HEK293 (cell line): Measurements from ENCODE around the gene MYOF.

Source experiments
- CTCF ChIA-PET: fragments of 350-600 bp; formaldehyde crosslinking; extraction: SDS; loops from one replicate; lab custom pipeline; 2021; ENCODE audit warnings: antibody characterized with exemption; lab: Yijun Ruan, JAX
- POLR2A ChIA-PET: fragments of 300-600 bp; formaldehyde crosslinking; extraction: SDS; loops from one replicate; lab custom pipeline; 2020; ENCODE audit warnings: antibody characterized with exemption, inconsistent platforms; lab: Yijun Ruan, JAX
- H3K27ac ChIP-seq: fragments of 200-500 bp; sonication (Bioruptor generic); 2 replicates; pipeline ENCODE4 v1.5.1; 2014; ENCODE audit warnings: low read depth, low read length, control low read depth, inconsistent platforms; ENCODE audit errors: extremely low read depth
- H3K36me3 ChIP-seq, 2 experiments: fragments of 200-500 bp in 1 of 2; sonication (Bioruptor generic) in 1 of 2; 1 replicate in 1 of 2; 2 replicates in 1 of 2; pipeline ENCODE4 v1.5.1; 2014 to 2017; ENCODE audit warnings: inconsistent platforms in 2 of 2, low read length in 2 of 2; ENCODE audit not compliant: control insufficient read depth in 2 of 2, insufficient read depth in 1 of 2
- H3K4me1 ChIP-seq: fragments of 200-500 bp; sonication (Bioruptor generic); 2 replicates; pipeline ENCODE4 v1.5.1; 2014; ENCODE audit warnings: mild to moderate bottlenecking, low read length, inconsistent platforms; ENCODE audit not compliant: control insufficient read depth, insufficient read depth
- H3K4me3 ChIP-seq: 2 replicates; pipeline ENCODE4 v1.5.1; 2011; ENCODE audit warnings: low read depth, mild to moderate bottlenecking, control low read depth, low read length, moderate library complexity
- H3K9me3 ChIP-seq: fragments of 200-500 bp; sonication (Bioruptor generic); 2 replicates; pipeline ENCODE4 v1.5.1; 2014; ENCODE audit warnings: low read depth, low read length, inconsistent platforms; ENCODE audit not compliant: control insufficient read depth, insufficient read depth
- BCL11B ChIP-seq: fragments of 450-650 bp; formaldehyde crosslinking; IDR thresholded peaks from 2 replicates; pipeline ENCODE4 v1.5.1; 2016; ENCODE audit warnings: low read depth, missing biosample characterization, missing genetic modification characterization
- CTCF ChIP-seq: fragments of 450-650 bp; formaldehyde crosslinking; IDR thresholded peaks from 2 replicates; pipeline ENCODE4 v1.5.1; 2016; ENCODE audit warnings: missing biosample characterization, missing genetic modification characterization
- EGR2 ChIP-seq: fragments of 450-650 bp; formaldehyde crosslinking; IDR thresholded peaks from 2 replicates; pipeline ENCODE4 v1.5.1; 2016; ENCODE audit warnings: low read depth, missing biosample characterization, missing genetic modification characterization
- GFI1B ChIP-seq: fragments of 450-650 bp; formaldehyde crosslinking; IDR thresholded peaks from 2 replicates; pipeline ENCODE4 v1.5.1; 2016; ENCODE audit warnings: missing biosample characterization, missing genetic modification characterization
- HOXD13 ChIP-seq: sonication (generic); formaldehyde crosslinking; IDR thresholded peaks from 2 replicates; pipeline ENCODE4 v1.8.0; 2022; ENCODE audit warnings: missing genetic modification reagents, borderline replicate concordance
- PRDM2 ChIP-seq: fragments of 450-650 bp; formaldehyde crosslinking; IDR thresholded peaks from 2 replicates; pipeline ENCODE4 v1.5.1; 2016; ENCODE audit warnings: missing biosample characterization, missing genetic modification characterization, borderline replicate concordance
- SP2 ChIP-seq: fragments of 450-650 bp; formaldehyde crosslinking; IDR thresholded peaks from 2 replicates; pipeline ENCODE4 v1.5.1; 2016; ENCODE audit warnings: missing biosample characterization, missing genetic modification characterization
- ZBTB6 ChIP-seq: fragments of 450-650 bp; formaldehyde crosslinking; IDR thresholded peaks from 2 replicates; pipeline ENCODE4 v1.5.1; 2017; ENCODE audit warnings: missing biosample characterization, missing genetic modification characterization
- ZNF223 ChIP-seq: fragments of 450-650 bp; formaldehyde crosslinking; IDR thresholded peaks from 2 replicates; pipeline ENCODE4 v1.5.1; 2016; ENCODE audit warnings: missing biosample characterization, missing genetic modification characterization
- ZNF266 ChIP-seq: fragments of 450-650 bp; formaldehyde crosslinking; IDR thresholded peaks from 2 replicates; pipeline ENCODE4 v1.5.1; 2016; ENCODE audit warnings: missing biosample characterization, missing genetic modification characterization, low read depth
- ZNF366 ChIP-seq: fragments of 450-650 bp; formaldehyde crosslinking; conservative IDR thresholded peaks from 2 replicates; pipeline ENCODE4 v1.5.1; 2016; ENCODE audit warnings: missing biosample characterization, missing genetic modification characterization
- ZNF394 ChIP-seq: fragments of 450-650 bp; formaldehyde crosslinking; IDR thresholded peaks from 2 replicates; pipeline ENCODE4 v1.5.1; 2016; ENCODE audit warnings: missing biosample characterization, missing genetic modification characterization, mild to moderate bottlenecking, moderate library complexity, borderline replicate concordance
- ZNF398 ChIP-seq: fragments of 450-650 bp; formaldehyde crosslinking; IDR thresholded peaks from 2 replicates; pipeline ENCODE4 v1.5.1; 2017; ENCODE audit warnings: missing biosample characterization, missing genetic modification characterization
- ZNF510 ChIP-seq: fragments of 450-650 bp; formaldehyde crosslinking; IDR thresholded peaks from 2 replicates; pipeline ENCODE4 v1.5.1; 2018; ENCODE audit warnings: mild to moderate bottlenecking, missing genetic modification characterization, missing biosample characterization; ENCODE audit not compliant: insufficient replicate concordance
- ZNF549 ChIP-seq: fragments of 450-650 bp; IDR thresholded peaks from 2 replicates; pipeline ENCODE4 v1.5.1; 2018; ENCODE audit warnings: missing biosample characterization, missing genetic modification characterization, mild to moderate bottlenecking, inconsistent platforms, moderate library complexity
- ZNF629 ChIP-seq: fragments of 450-650 bp; formaldehyde crosslinking; IDR thresholded peaks from 2 replicates; pipeline ENCODE4 v1.5.1; 2017; ENCODE audit warnings: missing biosample characterization, missing genetic modification characterization
- ZNF704 ChIP-seq: fragments of 450-650 bp; formaldehyde crosslinking; IDR thresholded peaks from 2 replicates; pipeline ENCODE4 v1.5.1; 2016; ENCODE audit warnings: missing biosample characterization, missing genetic modification characterization
- ZNF837 ChIP-seq: fragments of 450-650 bp; formaldehyde crosslinking; IDR thresholded peaks from 2 replicates; pipeline ENCODE4 v1.5.1; 2016; ENCODE audit warnings: missing biosample characterization, missing genetic modification characterization

The MYOF gene

GRCh38 chr10:93390306-93391090 is 91.6 kb downstream of the MYOF start:
- Histone ChIP-seq H3K4me3 (no peak overlapping the region), H3K9me3 (no peaks in the 10 kb centered on the region), H3K36me3 (no peaks in the 10 kb centered on the region), H3K4me1 (no peaks in the 10 kb centered on the region), H3K27ac (no peak overlapping the region)
- ChIA-PET POLR2A (no interaction called here), CTCF (interaction anchor here (0.7 to 4.1 kb wide), 4 partner anchors 14 to 123 kb away, joined by 3 to 27 read pairs (median 4); no protein-coding TSS in a partner anchor)
- TF ChIP-seq EGR2 = no peak
- no peak for TF ChIP-seq ZNF704
- no peak for TF ChIP-seq PRDM2 (tag by site-specific recombination)
- TF ChIP-seq ZNF366 = no peak
- TF ChIP-seq CTCF = no peak
- no peak for TF ChIP-seq ZBTB6
- no peak for TF ChIP-seq SP2 (tag by site-specific recombination)
- TF ChIP-seq ZNF394 = no peak
- no peak for TF ChIP-seq BCL11B (tag by site-specific recombination)
- no peak for TF ChIP-seq GFI1B (tag by site-specific recombination)
- no peak for TF ChIP-seq ZNF398
- TF ChIP-seq ZNF837 (tag by site-specific recombination) = no peak
- TF ChIP-seq ZNF549 (tag by site-specific recombination) = no peak
- no peak for TF ChIP-seq ZNF510 (tag by site-specific recombination)
- no peak for TF ChIP-seq ZNF266
- no peak for TF ChIP-seq ZNF629
- no peak for TF ChIP-seq HOXD13
- TF ChIP-seq ZNF223 (tag by site-specific recombination) = no peak
